ENCODE results near the gene WDR1. TPM values are rescaled to one million over a fixed set of nuclear protein-coding genes. Genes with fewer than 3 reads are reported as not detected.

Gene WDR1
- 264 TPM for total RNA-seq

GRCh38 chr4:10116569-10117358 is at the start of gene WDR1:
WDR1 (minus strand) TSS chr4:10116799; CDS start chr4:10116666, 133 bp downstream.
- ATAC-seq (peak; percentile 97), DNase-seq (ENCODE audit: low spot score) (peak; percentile 97)
- intact Hi-C loops (cut with DNase I): no loop called here

DNA sequence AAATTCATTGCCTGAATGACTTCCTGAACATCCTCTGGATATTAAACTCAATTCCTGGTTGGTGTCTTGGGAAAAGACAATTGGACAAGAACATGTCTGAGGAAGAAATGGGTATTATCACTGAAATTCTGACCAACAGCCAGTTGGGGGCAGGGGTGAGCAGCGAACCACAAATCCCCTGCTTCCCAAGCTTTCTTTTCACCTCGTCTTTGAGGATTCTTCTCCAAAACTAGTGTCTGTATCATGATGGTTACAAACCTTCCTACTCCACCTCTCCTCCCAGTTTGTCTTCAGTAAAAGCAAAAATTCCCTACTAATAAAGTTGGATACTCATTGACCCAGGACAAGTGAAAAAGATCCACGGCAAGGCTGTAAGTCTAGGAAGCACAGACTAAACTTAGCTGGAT is 48.3 kb upstream of the WDR1 start:
- ATAC-seq: no peak
- intact Hi-C loops (cut with DNase I): loop anchor here (5.0 to 10.0 kb wide), 2 partner anchors 237 to 380 kb away; no protein-coding TSS in a partner anchor
- DNase-seq (ENCODE audit: low spot score): peak; percentile 62

DNA sequence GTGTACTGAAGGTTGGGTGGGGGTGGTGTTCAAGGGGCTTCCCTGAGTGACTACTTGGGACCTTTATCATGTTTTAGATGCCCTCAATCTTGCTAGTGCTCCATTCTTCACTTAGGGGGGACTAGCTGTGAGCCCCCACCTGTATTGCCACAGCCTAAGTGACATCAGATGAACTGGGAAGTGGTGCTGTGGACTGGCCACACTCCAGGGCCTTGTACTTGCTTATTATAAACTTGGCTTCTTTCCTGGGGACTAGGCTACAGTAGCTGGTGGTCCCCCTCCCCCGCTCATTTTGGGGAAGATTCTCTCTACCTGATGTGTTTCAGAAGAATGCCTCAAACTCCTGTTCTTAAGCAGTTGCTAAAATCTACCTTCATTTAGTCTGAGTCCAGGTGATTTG is 46.7 kb upstream of the WDR1 start:
- ATAC-seq (no peak), DNase-seq (ENCODE audit: low spot score) (no peak)
- intact Hi-C loops (cut with DNase I): loop anchor here (5.0 to 10.0 kb wide), 2 partner anchors 239 to 382 kb away; no protein-coding TSS in a partner anchor

DNA sequence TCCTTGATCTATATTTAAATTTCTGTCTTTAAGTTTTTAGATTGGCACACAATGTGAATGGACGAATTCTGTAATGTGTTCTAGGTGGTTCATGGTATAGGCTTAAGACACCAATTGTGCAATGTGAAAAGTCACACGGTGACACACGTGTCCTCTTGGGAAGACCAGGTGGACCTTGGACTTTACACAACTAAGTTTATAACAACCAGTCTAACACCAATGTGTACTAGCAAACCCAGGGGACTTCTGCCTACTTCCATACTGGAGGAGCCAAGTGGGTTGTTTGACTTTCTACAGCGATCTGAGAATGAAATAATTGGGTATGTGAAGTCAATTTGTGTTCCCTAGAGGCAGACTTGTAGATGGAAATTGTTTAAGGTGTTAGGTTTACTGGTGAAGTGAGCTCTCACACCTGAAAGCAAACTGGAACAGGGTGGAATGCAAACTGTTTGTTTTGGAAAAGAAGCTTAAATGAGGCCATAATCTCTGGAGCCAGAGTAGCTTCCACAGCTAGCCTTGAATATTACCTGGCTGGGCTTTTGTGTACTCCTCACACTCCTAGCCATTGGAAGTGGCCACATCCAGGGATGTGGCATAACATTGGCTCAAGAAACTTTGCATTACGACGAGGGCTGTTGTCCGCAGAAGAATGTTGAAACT is 45.9 kb upstream of the WDR1 start:
- intact Hi-C loops (cut with DNase I): loop anchor here (5.0 to 10.0 kb wide), 2 partner anchors 240 to 382 kb away; no protein-coding TSS in a partner anchor
- ATAC-seq (no peak), DNase-seq (ENCODE audit: low spot score) (no peak)

DNA sequence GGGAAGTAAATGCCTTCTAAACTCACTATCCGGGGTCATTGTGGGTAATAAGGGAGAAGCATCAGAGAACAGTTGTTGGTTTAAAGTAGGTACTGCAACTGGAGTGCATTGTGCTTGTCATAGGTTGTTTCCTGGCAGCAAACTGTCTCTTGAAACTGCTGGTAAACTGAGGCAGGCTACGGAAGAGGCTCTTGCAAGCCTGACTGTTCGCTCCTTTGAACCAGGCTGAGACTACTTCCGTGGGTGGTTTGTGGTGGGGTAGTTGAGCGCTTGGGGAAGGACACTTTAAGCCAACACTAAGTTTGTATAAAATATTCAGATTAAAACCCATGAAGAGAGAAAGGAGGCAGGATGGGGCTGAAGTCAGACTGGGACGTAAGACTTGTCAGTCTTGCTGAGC is 45.2 kb upstream of the WDR1 start:
- intact Hi-C loops (cut with DNase I): loop anchor here (5.0 to 10.0 kb wide), 2 partner anchors 240 to 383 kb away; no protein-coding TSS in a partner anchor
- ATAC-seq (no peak), DNase-seq (ENCODE audit: low spot score) (no peak)

DNA sequence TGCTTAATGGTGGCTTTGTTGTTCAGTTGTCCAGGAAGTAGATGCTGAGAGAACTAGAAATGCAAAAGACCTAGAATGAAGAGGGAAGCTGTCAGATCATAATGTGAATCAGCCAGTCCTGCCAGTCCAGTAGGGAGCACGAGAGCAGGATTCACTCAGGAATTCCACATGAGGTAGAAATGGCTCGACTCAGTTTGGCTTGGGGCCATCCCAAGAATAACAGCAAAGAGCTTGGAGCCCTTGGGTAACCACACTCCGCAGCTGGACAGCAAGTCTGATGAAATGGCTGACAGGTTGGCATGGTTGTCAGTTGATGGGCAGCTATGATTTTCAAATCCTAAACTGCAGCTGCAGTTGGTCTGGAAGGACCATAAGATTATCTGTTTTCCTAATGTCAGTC is 44.5 kb upstream of the WDR1 start:
- intact Hi-C loops (cut with DNase I): loop anchor here (5.0 to 10.0 kb wide), 2 partner anchors 241 to 384 kb away; no protein-coding TSS in a partner anchor
- DNase-seq (ENCODE audit: low spot score) (no peak), ATAC-seq (no peak)

DNA sequence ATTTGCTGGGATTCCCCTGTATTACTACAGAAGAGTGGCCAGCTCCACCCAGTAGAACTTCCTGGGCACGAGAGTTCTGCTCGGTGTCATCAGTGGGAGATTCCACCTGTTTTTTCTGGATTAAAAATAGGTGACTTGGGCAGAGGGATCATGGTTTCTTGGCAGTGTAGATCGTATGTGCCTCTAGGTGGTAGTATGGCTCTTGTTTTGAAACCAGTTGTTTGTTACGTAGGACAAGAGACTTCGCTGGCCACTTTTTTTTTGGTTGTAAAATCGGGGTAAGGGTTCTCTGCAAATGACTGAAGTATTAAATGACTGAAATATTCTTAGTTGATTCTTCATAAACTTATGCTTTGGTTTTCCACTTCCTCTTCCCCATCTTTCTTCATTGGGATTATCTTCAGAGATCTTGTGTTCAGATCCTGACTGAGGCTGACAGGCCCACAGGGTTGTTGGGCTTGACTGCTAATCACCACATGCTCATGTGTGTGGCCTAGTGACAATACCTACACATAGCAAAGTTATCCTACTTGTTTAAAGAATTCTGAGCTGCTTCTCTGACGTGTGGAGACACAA is 43.8 kb upstream of the WDR1 start:
- intact Hi-C loops (cut with DNase I): loop anchor here (5.0 to 10.0 kb wide), 2 partner anchors 242 to 384 kb away; no protein-coding TSS in a partner anchor
- DNase-seq (ENCODE audit: low spot score) (no peak), ATAC-seq (no peak)

DNA sequence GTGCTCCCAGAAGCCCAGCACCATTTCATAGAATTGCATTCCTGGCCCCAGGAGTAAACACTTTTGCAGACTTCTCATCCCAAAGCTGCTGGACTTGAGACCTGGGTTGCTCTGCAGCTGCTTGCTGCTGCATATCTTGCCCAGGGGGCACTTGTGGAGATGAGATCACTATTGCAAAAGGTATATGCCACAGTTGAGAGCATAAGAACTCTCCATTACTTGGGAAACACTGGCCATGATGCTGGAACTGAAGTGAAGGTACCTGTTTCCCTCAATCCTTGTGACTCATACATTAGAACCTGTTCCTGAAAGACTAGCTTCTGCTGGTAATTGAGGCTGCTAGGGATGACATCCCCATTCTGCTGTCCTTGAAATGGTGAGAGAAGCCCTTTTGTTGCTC is 43.1 kb upstream of the WDR1 start:
- intact Hi-C loops (cut with DNase I): loop anchor here (5.0 to 10.0 kb wide), 2 partner anchors 243 to 385 kb away; no protein-coding TSS in a partner anchor
- DNase-seq (ENCODE audit: low spot score) (no peak), ATAC-seq (no peak)

- intact Hi-C loops (cut with DNase I): no loop called here
- peak; percentile 65 for ATAC-seq
- DNase-seq (ENCODE audit: low spot score): no peak
These were observed 41.8 kb upstream of the WDR1 start for GRCh38 chr4:10158333-10158942.

GRCh38 chr4:10157478-10158332 is 41.1 kb upstream of the WDR1 start:
- ATAC-seq: peak; percentile 84
- peak; percentile 65 for DNase-seq (ENCODE audit: low spot score)
- intact Hi-C loops (cut with DNase I): no loop called here

GRCh38 chr4:10154241-10154640 is 37.6 kb upstream of the WDR1 start:
- intact Hi-C loops (cut with DNase I): no loop called here
- ATAC-seq: no peak
- DNase-seq (ENCODE audit: low spot score): no peak

DNA sequence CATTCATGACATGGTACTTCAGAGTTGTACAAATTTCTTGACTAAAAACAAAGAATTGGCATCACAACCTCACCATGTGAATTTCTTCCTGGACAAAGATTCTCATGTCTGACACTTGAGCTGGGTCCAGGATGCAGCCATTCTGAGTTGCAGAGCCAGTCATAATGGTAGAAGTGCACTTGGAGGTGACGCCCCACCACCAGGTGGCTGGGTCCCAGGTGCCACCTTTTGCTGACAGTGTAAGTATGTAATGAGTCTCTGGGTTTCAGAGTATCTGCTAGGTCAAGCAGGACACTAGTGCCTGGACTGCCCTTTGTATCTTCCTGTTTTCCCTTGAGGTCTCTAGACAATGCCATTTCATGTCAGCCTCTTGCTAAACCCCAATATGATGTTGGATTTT is 36.6 kb upstream of the WDR1 start:
- intact Hi-C loops (cut with DNase I): no loop called here
- DNase-seq (ENCODE audit: low spot score): no peak
- ATAC-seq: no peak

DNA sequence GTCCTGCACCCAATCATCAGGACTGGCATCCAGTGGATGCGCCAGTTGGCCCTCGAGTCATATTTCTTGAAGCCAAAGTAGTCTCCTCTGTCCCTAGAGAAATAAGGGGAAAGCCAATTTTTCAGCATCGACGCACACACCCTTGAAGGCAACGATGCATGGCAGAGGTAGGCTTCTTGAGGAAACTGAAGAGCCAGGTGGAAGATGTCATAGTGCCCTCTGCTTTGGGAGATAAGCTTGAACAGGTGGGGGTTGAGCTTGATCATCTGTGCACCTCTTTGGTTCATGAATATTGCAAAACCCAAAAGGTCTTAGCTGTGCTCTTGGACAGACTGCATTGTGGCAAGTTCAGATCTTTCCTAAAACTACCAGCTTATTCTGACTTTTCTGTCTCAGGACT is 34.6 kb upstream of the WDR1 start:
- ATAC-seq: no peak
- intact Hi-C loops (cut with DNase I): no loop called here
- no peak for DNase-seq (ENCODE audit: low spot score)

DNA sequence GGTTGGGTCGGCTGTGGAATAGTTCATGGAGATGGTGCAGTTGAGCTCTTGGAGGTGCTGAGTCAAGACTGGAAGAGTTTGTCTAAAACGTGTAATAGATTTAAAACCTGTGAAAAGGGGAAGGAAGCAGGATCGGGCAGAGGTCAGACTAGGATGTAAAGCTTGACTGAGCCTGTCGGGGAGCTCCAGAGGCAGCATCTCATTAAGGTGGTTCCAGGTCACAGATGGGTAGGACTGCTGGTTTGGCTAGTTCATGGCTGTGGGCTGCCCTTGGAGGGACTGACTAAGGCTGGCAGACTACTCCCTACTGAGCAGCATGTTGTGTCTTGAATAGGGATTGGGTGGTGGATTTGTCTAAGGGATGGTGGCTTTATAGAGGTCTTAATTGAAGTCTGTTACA is 28.4 kb upstream of the WDR1 start:
- ATAC-seq: no peak
- DNase-seq (ENCODE audit: low spot score): no peak
- intact Hi-C loops (cut with DNase I): no loop called here

DNA sequence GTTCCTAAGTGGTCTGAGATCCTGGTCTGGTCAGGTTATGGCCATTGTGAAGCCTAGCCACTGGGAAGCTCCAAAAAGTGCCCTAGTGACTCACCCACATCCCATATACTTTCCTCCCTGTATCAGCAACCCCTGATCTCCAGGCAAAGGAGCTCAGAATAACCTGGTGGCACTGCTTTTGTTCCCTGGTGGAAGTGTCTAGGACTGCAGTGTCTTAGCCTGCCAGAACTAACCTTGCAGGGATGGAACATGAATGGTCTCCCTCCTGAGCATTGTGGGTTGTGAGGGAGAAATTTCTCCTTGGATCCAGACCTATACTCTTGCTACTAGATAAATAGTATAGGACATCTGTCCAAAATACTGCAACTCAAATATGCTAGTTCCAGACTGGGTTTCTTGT is 27.9 kb upstream of the WDR1 start:
- ATAC-seq (no peak), DNase-seq (ENCODE audit: low spot score) (no peak)
- intact Hi-C loops (cut with DNase I): no loop called here

DNA sequence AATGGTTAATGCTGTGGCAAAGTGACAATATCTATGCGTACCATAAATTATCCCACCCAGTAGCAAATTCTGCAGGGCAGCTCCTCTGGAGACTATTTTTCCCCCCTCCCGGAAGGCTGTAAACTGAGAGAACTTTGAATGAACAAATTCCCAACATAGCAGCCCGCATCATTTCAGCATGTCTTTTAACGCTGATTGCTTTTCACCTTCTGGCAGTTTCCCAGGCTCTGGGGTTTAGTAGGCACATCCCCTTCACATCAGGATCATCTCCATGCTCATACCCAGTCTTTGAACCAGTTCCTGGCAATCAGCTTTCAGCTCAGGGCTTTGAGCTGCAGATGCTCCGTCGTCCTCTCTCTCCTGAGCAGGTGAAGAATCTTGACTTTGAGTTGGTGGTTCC is 26.6 kb upstream of the WDR1 start:
- DNase-seq (ENCODE audit: low spot score) (no peak), ATAC-seq (no peak)
- intact Hi-C loops (cut with DNase I): no loop called here

GRCh38 chr4:10140866-10141759 is 24.5 kb upstream of the WDR1 start:
- intact Hi-C loops (cut with DNase I): no loop called here
- no peak for ATAC-seq
- DNase-seq (ENCODE audit: low spot score): no peak

GRCh38 chr4:10139518-10139917 is 22.9 kb upstream of the WDR1 start:
- intact Hi-C loops (cut with DNase I): no loop called here
- ATAC-seq: no peak
- no peak for DNase-seq (ENCODE audit: low spot score)

All from sciatic nerve (tissue), 2 donors.